HG02938 (cell line): ENCODE measurements around the gene TEPSIN.

Source experiments
- ATAC-seq: cut with Tn5 transposase; IDR thresholded peaks from one replicate; pipeline ENCODE4 v1.9.1; 2021; ENCODE audit warnings: mild to moderate bottlenecking, moderate library complexity; ENCODE audit not compliant: unreplicated experiment

Gene TEPSIN

DNA sequence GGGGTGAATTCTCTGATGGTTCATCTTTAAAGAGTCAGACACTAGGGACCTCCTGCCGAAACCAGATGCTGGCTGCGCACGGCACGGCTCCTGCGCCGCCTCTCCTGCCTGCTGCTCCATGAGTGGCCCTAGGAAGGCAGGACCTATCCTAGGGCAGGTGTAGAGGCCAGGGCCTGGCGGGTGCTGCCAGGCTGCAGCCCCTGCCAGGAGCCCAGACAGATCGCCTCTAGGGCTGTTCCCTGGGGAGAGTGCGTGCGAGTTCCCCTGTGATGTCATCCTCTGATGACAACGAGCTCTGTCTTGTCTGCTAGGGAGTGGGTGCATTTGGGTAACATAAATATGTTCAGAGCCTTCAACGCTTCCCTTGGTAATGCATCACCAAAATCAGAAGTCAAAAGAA, 32.4 kb upstream of the TEPSIN start:
- no peak for ATAC-seq

DNA sequence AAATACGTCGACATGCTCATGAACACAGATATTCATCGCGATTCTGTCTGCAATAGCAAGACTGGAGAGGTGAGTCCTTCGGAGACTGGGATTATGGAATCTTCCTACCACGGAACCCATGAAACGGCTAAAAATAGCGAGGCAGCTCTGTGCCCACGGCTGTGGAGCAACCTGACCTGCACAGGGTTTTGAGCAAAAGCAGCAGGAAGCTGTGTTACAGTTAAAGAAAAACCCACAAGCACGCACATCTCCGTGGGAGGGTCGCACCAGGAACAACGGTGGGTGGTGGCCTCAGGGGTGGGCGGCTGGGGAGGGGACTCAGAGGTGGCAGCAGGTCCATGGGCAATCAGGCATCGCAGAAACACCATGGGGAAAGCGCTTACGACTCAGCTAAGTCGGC, 31.4 kb upstream of the TEPSIN start:
- ATAC-seq, result no peak

GRCh38 chr17:81267390-81268067, 28.7 kb upstream of the TEPSIN start:
- ATAC-seq, result no peak

- ATAC-seq, result no peak
Observed at GRCh38 chr17:81265576-81265975, 26.7 kb upstream of the TEPSIN start.

- no peak for ATAC-seq
Observed at GRCh38 chr17:81264640-81265039, 25.8 kb upstream of the TEPSIN start.

- no peak for ATAC-seq
Observed at GRCh38 chr17:81263371-81264181, 24.7 kb upstream of the TEPSIN start.

- no peak for ATAC-seq
Observed at GRCh38 chr17:81261582-81262336, 22.9 kb upstream of the TEPSIN start.

- ATAC-seq, result no peak
Observed at GRCh38 chr17:81261096-81261495, 22.2 kb upstream of the TEPSIN start.

GRCh38 chr17:81260641-81261040, 21.8 kb upstream of the TEPSIN start:
- no peak for ATAC-seq

GRCh38 chr17:81260171-81260570, 21.3 kb upstream of the TEPSIN start:
- ATAC-seq, result no peak

GRCh38 chr17:81259058-81259605, 20.3 kb upstream of the TEPSIN start:
- no peak for ATAC-seq

DNA sequence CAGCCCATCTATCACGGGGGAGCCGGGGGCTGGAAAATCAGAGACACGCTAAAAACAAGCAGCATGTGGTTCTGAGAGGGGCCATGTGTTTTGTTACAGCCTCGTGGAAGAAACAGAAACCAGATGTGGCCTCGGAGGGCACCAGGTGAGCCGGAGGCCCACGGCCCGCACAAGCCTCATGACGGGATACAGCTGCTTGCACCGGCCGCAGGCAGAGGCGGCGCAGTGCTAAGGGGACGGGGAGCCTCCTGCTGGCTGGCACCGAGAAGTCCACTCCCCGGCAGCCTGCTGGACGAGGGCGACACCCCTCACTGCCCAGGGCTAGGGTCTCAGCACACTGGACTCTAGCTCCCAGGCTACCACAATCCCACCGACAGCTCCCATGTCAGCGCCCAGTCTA, 19.4 kb upstream of the TEPSIN start:
- ATAC-seq, result no peak

DNA sequence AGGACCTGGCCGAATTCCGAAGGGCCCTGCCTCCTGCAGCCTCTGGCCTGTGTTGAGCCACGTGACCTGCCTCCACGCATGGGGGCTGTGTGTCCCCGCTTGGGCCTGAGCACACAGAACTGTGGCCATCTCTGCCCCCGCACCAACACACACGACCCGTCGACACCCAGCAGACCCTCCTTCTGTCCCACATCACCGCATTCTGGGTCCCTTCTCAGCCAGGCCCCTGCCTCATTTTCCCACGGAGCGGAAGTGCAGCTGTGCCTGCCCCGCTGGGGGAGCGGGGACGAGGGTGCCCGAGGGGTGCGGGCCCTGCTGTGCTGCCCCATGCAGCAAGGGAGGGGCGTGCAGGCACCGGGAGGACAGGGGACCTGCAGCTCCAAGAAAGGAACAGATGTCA, 18.7 kb upstream of the TEPSIN start:
- no peak for ATAC-seq

- ATAC-seq, result no peak
Observed at GRCh38 chr17:81256616-81257015, 17.8 kb upstream of the TEPSIN start.

GRCh38 chr17:81254955-81255717, 16.3 kb upstream of the TEPSIN start:
- no peak for ATAC-seq

DNA sequence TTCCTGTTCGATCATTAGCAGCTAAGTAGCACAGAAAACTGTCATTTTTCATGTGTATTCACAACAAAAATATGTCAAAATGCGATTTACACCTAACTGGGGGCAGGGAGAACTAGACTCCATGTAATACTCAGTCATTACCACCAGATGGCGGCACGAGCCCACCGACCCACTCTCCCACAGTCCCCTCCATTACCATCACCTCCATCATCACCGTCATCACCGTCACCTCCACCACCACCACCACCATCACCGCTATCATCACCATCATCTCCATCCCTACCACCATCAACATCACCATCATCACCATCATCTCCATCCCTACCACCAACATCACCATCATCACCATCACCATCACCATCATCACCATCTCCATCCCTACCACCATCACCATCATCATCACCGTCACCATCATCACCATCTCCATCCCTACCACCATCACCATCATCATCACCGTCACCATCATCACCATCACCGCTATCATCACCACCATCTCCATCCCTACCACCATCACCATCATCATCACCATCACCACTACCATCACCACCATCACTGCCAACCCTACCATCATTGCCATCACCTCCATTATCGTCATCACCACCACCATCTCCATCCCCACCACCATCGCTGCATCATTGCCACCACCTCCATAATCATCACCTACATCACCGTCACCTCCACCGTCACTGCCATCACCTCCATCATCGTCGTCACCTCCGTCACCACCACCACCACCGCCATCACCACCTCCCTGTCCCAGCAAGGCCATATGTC, 14.7 kb upstream of the TEPSIN start:
- ATAC-seq, result no peak

GRCh38 chr17:81252987-81253329, 14.1 kb upstream of the TEPSIN start:
- ATAC-seq, result no peak

- no peak for ATAC-seq
Observed at GRCh38 chr17:81252326-81252986, 13.6 kb upstream of the TEPSIN start.

- ATAC-seq, result no peak
Observed at GRCh38 chr17:81251709-81252301, 12.9 kb upstream of the TEPSIN start.
